Measurements from ENCODE around the gene DEDD.

Gene DEDD

GRCh38 chr1:161162806-161163205 is 30.3 kb upstream of the DEDD start:
- H2AFZ ChIP-seq (ENCODE audit: low read depth, low read length): no peak overlapping the region
- ATAC-seq (ENCODE audit: insufficient read depth, low read depth) (no peak), DNase-seq (no peak)
- no peaks in the 10 kb centered on the region for H4K20me1 ChIP-seq (ENCODE audit: insufficient read depth, low read length)
- 0 out of 2 replicates have a peak overlapping the region, but pooled peaks have one; percentile 88 for H3K4me2 ChIP-seq (ENCODE audit: insufficient read depth, low read length)
- TF ChIP-seq EZH2 (IDR thresholded peaks at IDR 0.05; ENCODE audit: borderline replicate concordance, low read depth, low read length, severe bottlenecking): no peak
- no peak for TF ChIP-seq CTCF (IDR thresholded peaks at IDR 0.05; ENCODE audit: borderline replicate concordance, extremely low read depth, low read length, poor library complexity, severe bottlenecking)
- H3K27ac ChIP-seq (ENCODE audit: low read length): no peak overlapping the region
- H3K4me3 ChIP-seq (ENCODE audit: low read depth in 1 of 2, low read length in 2 of 2): no peak overlapping the region
- no peak overlapping the region for H3K9ac ChIP-seq (ENCODE audit: low read depth, low read length)
- peaks cover 28% of the 10 kb centered on the region for H3K79me2 ChIP-seq (ENCODE audit: insufficient read depth, low read length)
- H3K9me3 ChIP-seq (ENCODE audit: insufficient read depth, low read length, severe bottlenecking): no peaks in the 10 kb centered on the region
- peaks cover 59% of the 10 kb centered on the region for H3K36me3 ChIP-seq (ENCODE audit: insufficient read depth, low read length)
- peaks cover 81% of the 10 kb centered on the region for H3K4me1 ChIP-seq (ENCODE audit: insufficient read depth, low read length)
- H3K27me3 ChIP-seq (ENCODE audit: insufficient read depth, low read length, poor library complexity): no peaks in the 10 kb centered on the region

- H2AFZ ChIP-seq (ENCODE audit: low read depth, low read length): no peak overlapping the region
- TF ChIP-seq EZH2 (IDR thresholded peaks at IDR 0.05; ENCODE audit: borderline replicate concordance, low read depth, low read length, severe bottlenecking): no peak
- TF ChIP-seq CTCF (IDR thresholded peaks at IDR 0.05; ENCODE audit: borderline replicate concordance, extremely low read depth, low read length, poor library complexity, severe bottlenecking): no peak
- no peak overlapping the region for H3K9ac ChIP-seq (ENCODE audit: low read depth, low read length)
- no peaks in the 10 kb centered on the region for H3K27me3 ChIP-seq (ENCODE audit: insufficient read depth, low read length, poor library complexity)
- H3K9me3 ChIP-seq (ENCODE audit: insufficient read depth, low read length, severe bottlenecking): no peaks in the 10 kb centered on the region
- peak overlapping the region; percentile 88; the same call in 1 of the 2 replicates for H3K4me2 ChIP-seq (ENCODE audit: insufficient read depth, low read length)
- H3K79me2 ChIP-seq (ENCODE audit: insufficient read depth, low read length): peaks cover 25% of the 10 kb centered on the region
- DNase-seq (no peak), ATAC-seq (ENCODE audit: insufficient read depth, low read depth) (no peak)
- H3K36me3 ChIP-seq (ENCODE audit: insufficient read depth, low read length): peaks cover 65% of the 10 kb centered on the region
- H3K4me3 ChIP-seq (ENCODE audit: low read depth in 1 of 2, low read length in 2 of 2): no peak overlapping the region
- no peaks in the 10 kb centered on the region for H4K20me1 ChIP-seq (ENCODE audit: insufficient read depth, low read length)
- no peak overlapping the region for H3K27ac ChIP-seq (ENCODE audit: low read length)
- H3K4me1 ChIP-seq (ENCODE audit: insufficient read depth, low read length): peaks cover 74% of the 10 kb centered on the region
These were observed 29.6 kb upstream of the DEDD start for GRCh38 chr1:161162052-161162451.

- ATAC-seq (ENCODE audit: insufficient read depth, low read depth) (no peak), DNase-seq (no peak)
- TF ChIP-seq EZH2 (IDR thresholded peaks at IDR 0.05; ENCODE audit: borderline replicate concordance, low read depth, low read length, severe bottlenecking): no peak
- TF ChIP-seq CTCF (IDR thresholded peaks at IDR 0.05; ENCODE audit: borderline replicate concordance, extremely low read depth, low read length, poor library complexity, severe bottlenecking): no peak
- no peaks in the 10 kb centered on the region for H4K20me1 ChIP-seq (ENCODE audit: insufficient read depth, low read length)
- peaks cover 21% of the 10 kb centered on the region for H3K79me2 ChIP-seq (ENCODE audit: insufficient read depth, low read length)
- H3K9me3 ChIP-seq (ENCODE audit: insufficient read depth, low read length, severe bottlenecking): no peaks in the 10 kb centered on the region
- H2AFZ ChIP-seq (ENCODE audit: low read depth, low read length): no peak overlapping the region
- no peaks in the 10 kb centered on the region for H3K27me3 ChIP-seq (ENCODE audit: insufficient read depth, low read length, poor library complexity)
- peaks cover 70% of the 10 kb centered on the region for H3K4me1 ChIP-seq (ENCODE audit: insufficient read depth, low read length)
- peaks cover 68% of the 10 kb centered on the region for H3K36me3 ChIP-seq (ENCODE audit: insufficient read depth, low read length)
- peak overlapping the region; percentile 88 for H3K4me2 ChIP-seq (ENCODE audit: insufficient read depth, low read length)
- H3K4me3 ChIP-seq (ENCODE audit: low read depth in 1 of 2, low read length in 2 of 2): no peak overlapping the region
- no peak overlapping the region for H3K9ac ChIP-seq (ENCODE audit: low read depth, low read length)
- H3K27ac ChIP-seq (ENCODE audit: low read length): no peak overlapping the region
These were observed 29.2 kb upstream of the DEDD start for GRCh38 chr1:161161652-161162051.
